ENCODE data around the gene CLASP2.
"Not testable (repeated sequence)": the region's sequence is repeated elsewhere in the genome, so short reads cannot be mapped to it uniquely, and the experiment has no call there.

CLASP2 gene

GRCh38 chr3:33447958-33448357, 270.1 kb downstream of the CLASP2 start:
- no peak for DNase-seq (ENCODE audit: low spot score)

DNA sequence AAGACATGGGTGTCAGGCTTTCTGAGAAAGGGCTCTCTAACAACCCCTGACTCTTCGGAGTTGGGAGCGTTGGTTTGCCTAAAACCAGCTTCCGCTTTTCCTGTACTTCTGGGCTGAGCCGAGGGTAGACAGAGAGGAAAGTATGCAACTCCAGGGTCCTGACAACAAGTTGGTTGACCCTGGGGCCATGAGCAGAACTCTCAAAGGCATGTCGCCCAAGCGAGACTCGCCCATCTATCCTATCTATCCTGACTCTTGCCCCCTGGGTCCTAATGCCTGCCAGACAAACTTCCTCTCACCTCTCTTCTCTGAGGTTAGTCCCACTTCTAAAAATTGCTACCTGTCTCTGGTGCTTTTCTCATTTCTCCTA, 270.8 kb downstream of the CLASP2 start:
- DNase-seq (ENCODE audit: low spot score): not testable (repeated sequence)
